HG03457 (cell line): Measurements from ENCODE around the gene GRK6.

Source experiments
- ATAC-seq: cut with Tn5 transposase; IDR thresholded peaks from one replicate; pipeline ENCODE4 v1.9.1; 2021; ENCODE audit warnings: moderate number of reproducible peaks; ENCODE audit not compliant: unreplicated experiment

GRK6 gene

GRCh38 chr5:177426566-177427210 is at the start of gene GRK6:
Gene GRK6 (plus strand): TSS chr5:177426676. CDS start chr5:177426846, 170 bp downstream.
- peak; percentile 2 for ATAC-seq

- ATAC-seq: no peak
Observed at GRCh38 chr5:177377851-177378776, 48.4 kb upstream of the GRK6 start.

- ATAC-seq: no peak
Observed at GRCh38 chr5:177378884-177379883, 47.3 kb upstream of the GRK6 start.

GRCh38 chr5:177380805-177381126 is 45.7 kb upstream of the GRK6 start:
- no peak for ATAC-seq

GRCh38 chr5:177382423-177383029 is 44.0 kb upstream of the GRK6 start:
- ATAC-seq: no peak

DNA sequence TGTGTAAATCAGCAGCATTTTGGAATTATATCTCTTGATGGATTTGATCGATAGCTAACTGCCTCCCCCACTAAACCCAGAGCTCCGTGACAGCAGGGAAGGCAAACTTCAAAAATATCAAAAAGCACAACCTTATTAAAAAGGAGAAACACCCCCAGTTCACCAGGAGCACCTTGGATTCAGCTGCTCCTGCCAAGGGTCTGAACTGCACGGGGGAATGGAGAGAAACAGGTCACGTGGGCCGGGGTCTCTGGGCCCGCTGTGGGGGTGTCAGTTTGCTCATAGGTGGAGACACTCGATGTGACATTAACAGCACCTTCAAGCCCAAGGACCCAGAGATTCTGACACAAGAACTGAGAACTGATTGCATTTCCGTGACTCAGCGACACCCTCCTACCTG is 43.3 kb upstream of the GRK6 start:
- ATAC-seq: no peak

DNA sequence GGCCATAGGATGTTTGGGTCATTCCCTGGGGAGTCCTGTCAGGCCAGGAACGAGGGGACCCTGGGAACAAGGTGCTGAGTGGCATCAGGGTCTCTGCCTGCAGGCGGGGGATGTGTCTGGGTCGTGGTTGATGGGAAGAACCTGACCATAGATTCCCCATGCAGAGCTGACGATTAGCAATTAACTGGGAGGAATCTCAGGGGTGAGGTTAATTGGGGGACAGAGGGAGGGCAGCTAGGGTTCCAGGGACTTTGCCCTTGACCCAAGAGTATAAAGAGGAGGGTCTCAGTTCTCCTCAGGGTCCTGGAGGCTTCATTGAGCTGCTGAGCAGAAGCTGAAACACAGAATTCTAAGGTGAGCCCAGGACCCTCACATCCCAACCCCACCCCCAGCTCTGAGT is 42.3 kb upstream of the GRK6 start, which contains the start of gene SLC34A1:
TSS of gene SLC34A1 (plus strand) at position 301 of the 400 bp plus-strand sequence. CDS start 1,308 bp downstream, outside the sequence.
- ATAC-seq: no peak

- no peak for ATAC-seq
Observed at GRCh38 chr5:177385720-177386119, 40.8 kb upstream of the GRK6 start.

GRCh38 chr5:177386542-177386941 is 39.9 kb upstream of the GRK6 start:
- ATAC-seq: no peak

DNA sequence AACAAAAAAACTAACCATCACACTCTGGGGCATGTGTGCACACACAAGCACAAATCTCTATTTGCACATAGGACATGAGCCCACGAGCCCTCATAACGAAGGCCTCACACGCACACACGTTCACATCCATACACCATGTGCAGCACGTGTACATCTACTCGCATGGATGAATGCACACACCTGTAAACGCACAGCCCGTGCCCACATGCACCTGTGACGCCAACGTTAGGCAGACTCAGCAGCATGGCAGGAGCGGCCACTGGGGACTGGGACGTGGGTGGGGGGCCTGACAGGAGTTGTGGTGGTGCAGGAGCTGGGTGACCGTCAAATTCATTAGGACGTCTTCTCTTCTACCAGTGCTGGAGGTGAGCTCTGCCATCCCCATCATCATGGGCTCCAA is 39.1 kb upstream of the GRK6 start:
- ATAC-seq: no peak

GRCh38 chr5:177388521-177389052 is 37.9 kb upstream of the GRK6 start:
- ATAC-seq: no peak

DNA sequence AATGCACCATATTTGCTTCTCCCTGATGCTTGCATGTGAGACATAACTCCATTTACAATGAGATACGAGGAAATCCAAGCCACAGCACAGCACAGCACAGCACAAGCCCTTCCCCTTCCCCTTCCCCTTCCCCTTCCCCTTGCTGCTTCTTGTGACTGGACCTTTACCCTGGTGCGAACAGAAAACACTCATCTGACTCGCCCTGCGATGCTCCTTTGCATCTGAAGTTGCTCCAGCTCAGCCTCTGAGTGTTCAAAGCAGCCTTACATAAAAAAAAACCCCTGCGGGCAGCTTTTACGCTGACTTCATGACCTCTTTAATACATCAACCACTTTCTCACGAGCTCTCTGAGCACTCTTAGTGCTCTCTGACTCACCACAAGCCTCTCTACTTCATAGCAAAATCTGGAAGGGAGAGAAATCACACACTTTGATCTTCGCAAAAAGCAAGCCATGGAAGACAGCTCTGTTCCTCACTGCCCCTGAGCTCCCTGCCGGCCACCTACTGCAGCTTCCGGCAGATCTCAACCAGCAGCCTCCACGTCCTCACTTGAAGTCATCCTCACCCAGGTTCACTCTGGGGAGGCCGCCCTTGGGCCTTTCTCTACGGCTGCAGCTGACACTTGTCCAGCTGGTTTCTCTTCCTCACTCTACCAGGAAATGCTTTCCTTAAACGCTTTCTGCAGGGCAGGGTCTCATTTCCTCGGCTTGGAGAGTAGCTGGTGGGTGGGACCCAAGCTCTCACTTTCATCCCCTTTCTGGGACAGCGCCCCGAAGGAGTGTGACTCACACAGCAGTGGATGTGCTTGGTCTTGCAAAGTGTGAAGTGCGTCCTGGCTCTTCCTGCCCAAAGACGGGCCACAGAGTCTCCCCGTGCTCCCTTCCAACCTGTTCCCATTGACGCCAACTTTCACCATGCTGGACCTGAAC is 37.0 kb upstream of the GRK6 start:
- no peak for ATAC-seq

GRCh38 chr5:177390363-177391300 is 35.8 kb upstream of the GRK6 start:
- no peak for ATAC-seq

- no peak for ATAC-seq
Observed at GRCh38 chr5:177392765-177393164, 33.7 kb upstream of the GRK6 start.

- no peak for ATAC-seq
Observed at GRCh38 chr5:177393206-177393765, 33.2 kb upstream of the GRK6 start.

DNA sequence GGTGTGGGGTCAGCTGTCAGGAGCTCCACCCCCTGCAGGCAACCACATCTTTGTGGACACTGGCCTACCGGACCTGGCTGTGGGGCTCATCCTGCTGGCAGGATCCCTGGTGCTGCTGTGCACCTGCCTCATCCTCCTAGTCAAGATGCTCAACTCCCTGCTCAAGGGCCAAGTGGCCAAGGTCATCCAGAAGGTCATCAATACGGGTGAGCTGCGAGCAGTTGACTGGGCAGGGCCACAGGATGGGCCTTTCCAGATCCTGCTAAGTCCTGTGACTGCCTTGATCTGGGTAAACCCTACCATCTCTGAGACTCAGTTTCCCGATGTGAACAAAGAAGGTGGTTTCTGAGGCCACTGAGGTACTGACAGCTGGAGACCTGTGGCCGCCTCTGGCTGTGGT is 32.5 kb upstream of the GRK6 start:
- no peak for ATAC-seq

GRCh38 chr5:177396078-177396477 is 30.4 kb upstream of the GRK6 start:
- ATAC-seq: no peak

- ATAC-seq: no peak
Observed at GRCh38 chr5:177396807-177397206, 29.7 kb upstream of the GRK6 start.
